GM18519 (cell line): ENCODE measurements around the gene SPINK1.
"Not testable (repeated sequence)": the region's sequence is repeated elsewhere in the genome, so short reads cannot be mapped to it uniquely, and the experiment has no call there.

Experiments
- ATAC-seq: cut with Tn5 transposase; IDR thresholded peaks from one replicate; pipeline ENCODE4 v1.9.1; 2021; ENCODE audit warnings: mild to moderate bottlenecking, moderate library complexity; ENCODE audit not compliant: unreplicated experiment, low FRiP score

The SPINK1 gene

GRCh38 chr5:147809830-147810666, 21.4 kb downstream of the SPINK1 start:
- no peak for ATAC-seq

- ATAC-seq = peak; percentile 79
Observed at GRCh38 chr5:147805030-147805454, 26.4 kb downstream of the SPINK1 start.

GRCh38 chr5:147804334-147804733, 27.1 kb downstream of the SPINK1 start:
- ATAC-seq = no peak

- no peak for ATAC-seq
Observed at GRCh38 chr5:147803926-147804325, 27.5 kb downstream of the SPINK1 start.

GRCh38 chr5:147803161-147803560, 28.3 kb downstream of the SPINK1 start:
- not testable (repeated sequence) for ATAC-seq

- no peak for ATAC-seq
Observed at GRCh38 chr5:147801461-147801860, 30.0 kb downstream of the SPINK1 start.

GRCh38 chr5:147800491-147800890, 31.0 kb downstream of the SPINK1 start:
- ATAC-seq = no peak

- ATAC-seq = no peak
Observed at GRCh38 chr5:147796556-147797308, 34.7 kb downstream of the SPINK1 start.

- ATAC-seq = no peak
Observed at GRCh38 chr5:147791181-147791580, 40.3 kb downstream of the SPINK1 start.

- no peak for ATAC-seq
Observed at GRCh38 chr5:147789820-147790219, 41.7 kb downstream of the SPINK1 start.

GRCh38 chr5:147788023-147788422, 43.4 kb downstream of the SPINK1 start:
- no peak for ATAC-seq

- ATAC-seq = no peak
Observed at GRCh38 chr5:147786142-147786541, 45.3 kb downstream of the SPINK1 start.

- ATAC-seq = no peak
Observed at GRCh38 chr5:147784146-147784987, 47.1 kb downstream of the SPINK1 start.

GRCh38 chr5:147782110-147783028, 49.1 kb downstream of the SPINK1 start, which contains the start of gene JAKMIP2:
Gene JAKMIP2, minus strand, starts transcription at chr5:147782728. Its CDS starts 110,922 bp downstream, at chr5:147671806.
- ATAC-seq = peak; percentile 91

- no peak for ATAC-seq
Observed at GRCh38 chr5:147780924-147781573, 50.4 kb downstream of the SPINK1 start.

- ATAC-seq = no peak
Observed at GRCh38 chr5:147779694-147780093, 51.8 kb downstream of the SPINK1 start.

GRCh38 chr5:147776989-147777388, 54.5 kb downstream of the SPINK1 start:
- no peak for ATAC-seq
